Daoy (cell line): ENCODE measurements around the gene KCTD15. TPM values are rescaled to one million over a fixed set of nuclear protein-coding genes. Genes with fewer than 3 reads are reported as not detected.

Source experiments
- DNase-seq: peaks from one replicate; pipeline ENCODE4 v3.0.0-alpha.2; 2015; ENCODE audit warnings: low read depth
- total RNA-seq: library from RNA; depleted of rRNA; stranded (reverse); fragments of >200 nt; shearing (Covaris generic); gene quantifications from 2 replicates; pipeline ENCODE4 v1.2.3, GENCODE V29; 2014; rRNA removed

Gene KCTD15
- 33.3 and 43.3 TPM in 2 replicates for total RNA-seq

GRCh38 chr19:33796164-33796875 is at the start of gene KCTD15:
TSS of gene KCTD15 (plus strand) at chr19:33796870. CDS start at chr19:33800455, 3,585 bp downstream.
- DNase-seq, result peak; percentile 66

- DNase-seq, result no peak
Measured at GRCh38 chr19:33747273-33747672, 49.4 kb upstream of the KCTD15 start.

GRCh38 chr19:33748231-33748630 is 48.4 kb upstream of the KCTD15 start:
- no peak for DNase-seq

GRCh38 chr19:33749016-33749415 is 47.7 kb upstream of the KCTD15 start:
- no peak for DNase-seq

- no peak for DNase-seq
Measured at GRCh38 chr19:33749619-33750175, 47.0 kb upstream of the KCTD15 start.

- no peak for DNase-seq
Measured at GRCh38 chr19:33750587-33751435, 45.9 kb upstream of the KCTD15 start.

GRCh38 chr19:33751436-33751770 is 45.3 kb upstream of the KCTD15 start:
- DNase-seq, result no peak

GRCh38 chr19:33752018-33752800 is 44.5 kb upstream of the KCTD15 start:
- no peak for DNase-seq

- no peak for DNase-seq
Measured at GRCh38 chr19:33752945-33753344, 43.7 kb upstream of the KCTD15 start.

GRCh38 chr19:33754361-33754760 is 42.3 kb upstream of the KCTD15 start:
- DNase-seq, result no peak

- no peak for DNase-seq
Measured at GRCh38 chr19:33755099-33756035, 41.3 kb upstream of the KCTD15 start.

- no peak for DNase-seq
Measured at GRCh38 chr19:33756177-33756576, 40.5 kb upstream of the KCTD15 start.

GRCh38 chr19:33758541-33759013 is 38.1 kb upstream of the KCTD15 start:
- DNase-seq, result peak; percentile 39

GRCh38 chr19:33759356-33759755 is 37.3 kb upstream of the KCTD15 start:
- no peak for DNase-seq

- DNase-seq, result no peak
Measured at GRCh38 chr19:33763633-33764371, 32.9 kb upstream of the KCTD15 start.

GRCh38 chr19:33766623-33767022 is 30.0 kb upstream of the KCTD15 start:
- no peak for DNase-seq

GRCh38 chr19:33767898-33768413 is 28.7 kb upstream of the KCTD15 start:
- DNase-seq, result peak; percentile 57

GRCh38 chr19:33769208-33769607 is 27.5 kb upstream of the KCTD15 start:
- no peak for DNase-seq

- no peak for DNase-seq
Measured at GRCh38 chr19:33770107-33770506, 26.6 kb upstream of the KCTD15 start.
